ENCODE data around the gene CRKL.

DNA sequence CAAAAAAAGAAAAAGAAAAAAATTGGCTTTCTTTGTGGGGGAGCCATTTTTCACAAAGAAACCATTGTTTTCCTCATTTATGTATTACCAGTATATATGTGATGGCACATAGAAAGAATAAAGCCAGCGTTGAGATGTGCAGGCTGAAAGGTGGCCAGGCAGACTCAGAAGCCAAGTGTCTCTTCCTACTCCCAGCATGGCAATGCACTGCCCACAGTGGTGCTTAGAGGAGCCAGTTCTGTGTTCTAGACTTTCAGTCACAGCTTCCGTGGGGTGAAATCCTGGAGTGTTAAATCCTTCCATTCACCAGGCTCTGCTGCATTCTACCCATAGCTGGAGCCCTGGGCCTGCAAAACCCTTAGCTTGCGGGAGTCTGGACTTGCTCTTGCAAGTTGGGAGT, 39.5 kb upstream of the CRKL start:
- TF ChIP-seq, protein P1, sequence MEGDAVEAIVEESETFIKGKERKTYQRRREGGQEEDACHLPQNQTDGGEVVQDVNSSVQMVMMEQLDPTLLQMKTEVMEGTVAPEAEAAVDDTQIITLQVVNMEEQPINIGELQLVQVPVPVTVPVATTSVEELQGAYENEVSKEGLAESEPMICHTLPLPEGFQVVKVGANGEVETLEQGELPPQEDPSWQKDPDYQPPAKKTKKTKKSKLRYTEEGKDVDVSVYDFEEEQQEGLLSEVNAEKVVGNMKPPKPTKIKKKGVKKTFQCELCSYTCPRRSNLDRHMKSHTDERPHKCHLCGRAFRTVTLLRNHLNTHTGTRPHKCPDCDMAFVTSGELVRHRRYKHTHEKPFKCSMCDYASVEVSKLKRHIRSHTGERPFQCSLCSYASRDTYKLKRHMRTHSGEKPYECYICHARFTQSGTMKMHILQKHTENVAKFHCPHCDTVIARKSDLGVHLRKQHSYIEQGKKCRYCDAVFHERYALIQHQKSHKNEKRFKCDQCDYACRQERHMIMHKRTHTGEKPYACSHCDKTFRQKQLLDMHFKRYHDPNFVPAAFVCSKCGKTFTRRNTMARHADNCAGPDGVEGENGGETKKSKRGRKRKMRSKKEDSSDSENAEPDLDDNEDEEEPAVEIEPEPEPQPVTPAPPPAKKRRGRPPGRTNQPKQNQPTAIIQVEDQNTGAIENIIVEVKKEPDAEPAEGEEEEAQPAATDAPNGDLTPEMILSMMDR (conservative IDR thresholded peaks at IDR 0.05; ENCODE audit: low read length), result no peak
- no peak for TF ChIP-seq EZH2phosphoT487 (IDR thresholded peaks at IDR 0.05; ENCODE audit: borderline replicate concordance, low read depth, low read length)
